Tibial nerve (tissue), 4 donors: Measurements from ENCODE around the gene OLFM2. TPM values are rescaled to one million over a fixed set of nuclear protein-coding genes. Genes with fewer than 3 reads are reported as not detected.

Source experiments
- DNase-seq, 2 donors: peaks; one replicate each; pipeline ENCODE4 v3.0.0-alpha.2; 2019; ENCODE audit warnings: low spot score in 2 of 2
- H3K27ac ChIP-seq, 4 donors: fragments of 200-600 bp; sonication (generic) in 3 of 4; one replicate each; pipeline ENCODE4 v1.5.1; 2017 to 2019; ENCODE audit warnings: mild to moderate bottlenecking in 1 of 4
- H3K27me3 ChIP-seq, 2 donors: fragments of 200-600 bp; sonication (generic) in 1 of 2; one replicate each; pipeline versions ENCODE4 v1.5.1 to v1.6.0; 2017 to 2019
- H3K36me3 ChIP-seq, 3 donors: fragments of 200-600 bp; sonication (generic); one replicate each; pipeline ENCODE4 v1.5.1; 2018 to 2019
- H3K4me1 ChIP-seq, 4 donors: fragments of 200-600 bp; sonication (generic) in 3 of 4; one replicate each; pipeline ENCODE4 v1.5.1; 2017 to 2019
- H3K4me3 ChIP-seq, 4 donors: fragments of 200-600 bp; sonication (generic) in 3 of 4; one replicate each; pipeline ENCODE4 v1.5.1; 2017 to 2019; ENCODE audit warnings: mild to moderate bottlenecking in 1 of 4, moderate library complexity in 1 of 4
- H3K9me3 ChIP-seq, 4 donors: fragments of 200-600 bp; sonication (generic) in 3 of 4; one replicate each; pipeline ENCODE4 v1.5.1; 2017 to 2019
- EP300 ChIP-seq, 2 donors: sonication (generic); formaldehyde crosslinking; IDR thresholded peaks; one replicate each; pipeline ENCODE4 v1.6.1; 2017; ENCODE audit warnings: antibody characterized with exemption in 2 of 2, mild to moderate bottlenecking in 1 of 2
- POLR2A ChIP-seq, 2 donors: fragments of 450-650 bp; IDR thresholded peaks; one replicate each; pipeline ENCODE4 v1.6.1; 2017; ENCODE audit warnings: antibody characterized with exemption in 2 of 2, mild to moderate bottlenecking in 2 of 2, moderate library complexity in 2 of 2
- WGBS, 2 donors: methylation state at CpG; one replicate each; pipeline ENCODE4 v1.1.5; 2018; 5-methylcytosine and 5-hydroxymethylcytosine counted together
- total RNA-seq, 4 donors: library from RNA; depleted of rRNA; stranded (reverse); fragments of >200 nt; gene quantifications; one replicate each; pipeline ENCODE4 v1.1.0, GENCODE V29; 2016
- TF ChIP-seq, protein P1 (sequence below), 5 experiments: fragments of 200-600 bp in 3 of 5; fragments of 450-650 bp in 2 of 5; sonication (generic) in 3 of 5; IDR thresholded peaks; one replicate each; pipeline ENCODE4 v1.5.1; 2016 to 2019; ENCODE audit warnings: antibody characterized with exemption in 5 of 5, mild to moderate bottlenecking in 3 of 5, moderate library complexity in 2 of 5

The OLFM2 gene
- total RNA-seq, 4 donors from 2014 or later, result 4.8 to 12.6 (median 8.8) TPM

DNA sequence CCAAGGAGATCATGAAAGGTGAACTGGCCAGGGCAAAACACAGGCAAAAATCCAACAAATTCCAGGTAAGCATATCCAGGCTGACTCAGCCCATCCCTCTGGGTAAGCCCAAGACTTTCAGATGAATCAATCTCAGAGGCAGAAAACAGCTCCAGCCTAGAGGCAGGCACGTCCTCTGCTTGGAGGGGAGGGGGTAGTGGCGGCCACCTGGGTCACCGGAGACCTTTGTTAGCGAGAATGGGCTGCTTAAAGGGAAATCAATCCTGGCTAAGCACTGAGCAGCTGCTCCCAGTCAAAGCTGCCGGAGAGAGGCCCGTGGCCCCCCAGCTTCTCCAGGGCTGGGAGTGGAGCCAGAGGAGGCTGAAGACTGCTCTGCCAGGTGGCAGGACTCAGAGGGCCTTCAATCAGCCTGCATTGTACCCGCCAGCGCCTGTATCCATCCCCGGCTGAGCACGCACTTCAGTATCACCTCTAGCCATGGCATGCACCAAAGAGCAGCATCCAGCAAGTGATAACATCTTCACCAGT, 53.0 kb downstream of the OLFM2 start:
- no peaks in the 10 kb centered on the region for H3K9me3 ChIP-seq
- TF ChIP-seq EP300 (IDR thresholded peaks at IDR 0.05) (no peak), POLR2A (IDR thresholded peaks at IDR 0.05) (no peak)
- TF ChIP-seq, protein P1, sequence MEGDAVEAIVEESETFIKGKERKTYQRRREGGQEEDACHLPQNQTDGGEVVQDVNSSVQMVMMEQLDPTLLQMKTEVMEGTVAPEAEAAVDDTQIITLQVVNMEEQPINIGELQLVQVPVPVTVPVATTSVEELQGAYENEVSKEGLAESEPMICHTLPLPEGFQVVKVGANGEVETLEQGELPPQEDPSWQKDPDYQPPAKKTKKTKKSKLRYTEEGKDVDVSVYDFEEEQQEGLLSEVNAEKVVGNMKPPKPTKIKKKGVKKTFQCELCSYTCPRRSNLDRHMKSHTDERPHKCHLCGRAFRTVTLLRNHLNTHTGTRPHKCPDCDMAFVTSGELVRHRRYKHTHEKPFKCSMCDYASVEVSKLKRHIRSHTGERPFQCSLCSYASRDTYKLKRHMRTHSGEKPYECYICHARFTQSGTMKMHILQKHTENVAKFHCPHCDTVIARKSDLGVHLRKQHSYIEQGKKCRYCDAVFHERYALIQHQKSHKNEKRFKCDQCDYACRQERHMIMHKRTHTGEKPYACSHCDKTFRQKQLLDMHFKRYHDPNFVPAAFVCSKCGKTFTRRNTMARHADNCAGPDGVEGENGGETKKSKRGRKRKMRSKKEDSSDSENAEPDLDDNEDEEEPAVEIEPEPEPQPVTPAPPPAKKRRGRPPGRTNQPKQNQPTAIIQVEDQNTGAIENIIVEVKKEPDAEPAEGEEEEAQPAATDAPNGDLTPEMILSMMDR (IDR thresholded peaks at IDR 0.05), result no peak
- H3K4me1 ChIP-seq, result no peaks in the 10 kb centered on the region
- no peaks in the 10 kb centered on the region for H3K36me3 ChIP-seq
- WGBS, 2 donors, result 54 to 65% methylated on average over 7 to 10 of the region's 10 CpGs
- no peak overlapping the region for H3K27ac ChIP-seq
- no peak overlapping the region for H3K4me3 ChIP-seq
- DNase-seq, result no peak
- H3K27me3 ChIP-seq, result no peaks in the 10 kb centered on the region

DNA sequence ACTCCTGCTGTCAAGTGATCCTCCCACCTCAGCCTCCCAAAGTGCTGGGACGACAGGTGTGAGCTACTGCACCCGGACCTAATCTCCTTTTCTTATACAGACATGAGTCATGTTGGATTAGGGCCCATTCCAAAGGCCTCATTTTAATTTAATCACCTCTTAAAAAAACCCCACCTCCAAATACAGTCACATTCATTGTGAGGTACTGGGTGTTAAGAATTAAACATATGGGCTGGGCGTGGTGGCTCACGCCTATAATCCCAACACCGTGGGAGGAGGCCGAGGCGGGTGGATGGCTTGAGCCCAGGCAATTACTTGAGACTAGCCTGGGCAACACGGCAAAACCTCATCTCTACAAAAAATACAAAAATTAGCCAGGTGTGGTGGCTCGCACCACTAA, 54.6 kb downstream of the OLFM2 start:
- WGBS, 2 donors, result 88 to 92% methylated on average over 9 of the region's 9 CpGs
- H3K9me3 ChIP-seq, result peaks cover 0 to 5% (median 0%) of the 10 kb centered on the region in 4 donors
- H3K36me3 ChIP-seq, result no peaks in the 10 kb centered on the region
- H3K27me3 ChIP-seq, result no peaks in the 10 kb centered on the region
- no peak overlapping the region for H3K27ac ChIP-seq
- H3K4me1 ChIP-seq, result no peaks in the 10 kb centered on the region
- DNase-seq, result no peak
- TF ChIP-seq EP300 (IDR thresholded peaks at IDR 0.05) (no peak), POLR2A (IDR thresholded peaks at IDR 0.05) (no peak)
- TF ChIP-seq, protein P1 (IDR thresholded peaks at IDR 0.05), result no peak
- no peak overlapping the region for H3K4me3 ChIP-seq

DNA sequence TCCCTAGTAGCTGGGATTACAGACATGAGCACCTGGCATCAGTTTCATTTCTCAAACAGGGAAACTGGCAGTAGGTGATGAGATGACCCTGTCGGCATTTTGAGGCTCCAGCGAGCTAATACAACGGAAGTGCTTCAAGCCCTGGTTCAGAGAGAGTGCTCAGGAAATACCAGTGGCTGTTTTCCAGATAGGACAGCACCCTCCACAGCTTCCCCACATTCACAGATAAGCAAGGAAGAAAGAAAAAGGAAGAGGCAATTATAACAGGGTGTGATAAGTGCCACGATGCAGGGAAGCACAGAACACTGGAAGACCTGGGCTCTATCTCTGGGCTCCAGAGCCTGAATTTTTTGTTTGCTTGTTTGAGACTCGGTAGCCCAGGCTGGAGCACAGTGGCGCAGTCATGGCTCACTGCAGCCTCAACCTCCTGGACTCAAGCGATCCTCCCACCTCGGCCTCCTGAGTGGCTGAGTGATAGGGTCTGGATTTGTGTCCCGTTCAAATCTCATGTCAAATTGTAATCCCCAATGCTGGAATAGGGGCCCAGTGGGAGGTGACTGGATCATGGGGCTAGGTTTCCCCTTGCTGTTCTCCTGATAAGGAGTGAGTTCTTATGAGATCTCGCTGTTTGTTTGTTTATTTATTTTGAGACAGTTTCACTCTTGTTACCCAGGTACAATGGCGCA, 57.7 kb downstream of the OLFM2 start:
- peaks cover 0 to 5% (median 0%) of the 10 kb centered on the region in 4 donors for H3K9me3 ChIP-seq
- no peaks in the 10 kb centered on the region for H3K27me3 ChIP-seq
- TF ChIP-seq EP300 (IDR thresholded peaks at IDR 0.05) (no peak), POLR2A (IDR thresholded peaks at IDR 0.05) (no peak)
- TF ChIP-seq, protein P1 (IDR thresholded peaks at IDR 0.05), result no peak
- no peaks in the 10 kb centered on the region for H3K36me3 ChIP-seq
- DNase-seq, result no peak
- H3K4me3 ChIP-seq, result no peak overlapping the region
- H3K4me1 ChIP-seq, result no peaks in the 10 kb centered on the region
- no peak overlapping the region for H3K27ac ChIP-seq
- WGBS, 2 donors, result 85 to 88% methylated on average over 11 of the region's 11 CpGs

DNA sequence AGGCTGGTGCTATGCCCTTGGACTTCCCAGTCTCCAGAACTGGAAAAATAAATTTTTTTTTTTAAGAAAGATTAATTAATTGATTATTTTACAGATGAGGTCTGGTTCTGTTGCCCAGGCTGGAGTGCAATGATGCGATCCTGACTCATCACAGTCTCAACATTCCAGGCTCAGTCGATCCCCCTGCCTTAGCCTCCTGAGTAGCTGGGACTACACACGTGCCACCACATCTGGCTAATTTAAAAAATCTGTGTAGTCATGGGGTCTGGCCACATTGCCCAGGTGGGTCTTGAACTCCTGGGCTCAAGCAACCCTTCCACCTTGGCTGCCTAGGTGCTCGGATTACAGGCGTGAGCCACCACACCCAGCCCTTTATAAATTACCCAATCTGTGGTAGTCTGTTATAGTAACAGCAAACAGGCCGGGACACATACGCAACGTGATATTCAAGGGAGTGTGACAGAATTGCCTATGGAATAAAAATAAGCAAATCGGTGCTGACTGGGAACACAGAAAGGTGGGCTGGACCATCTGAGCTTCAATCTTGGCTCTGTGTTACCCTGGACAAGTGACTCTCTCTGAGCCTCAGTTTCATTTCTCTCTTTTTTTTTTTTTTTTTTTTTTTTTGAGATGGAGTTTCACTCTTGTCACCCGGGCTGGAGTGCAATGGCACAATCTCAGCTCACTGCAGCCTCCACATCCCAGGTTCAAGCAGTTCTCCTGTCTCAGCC, 58.4 kb downstream of the OLFM2 start:
- Histone ChIP-seq H3K36me3 (no peaks in the 10 kb centered on the region), H3K4me3 (no peak overlapping the region), H3K27ac (no peak overlapping the region), H3K9me3 (peaks cover 0 to 5% (median 0%) of the 10 kb centered on the region in 4 donors), H3K4me1 (no peaks in the 10 kb centered on the region), H3K27me3 (no peaks in the 10 kb centered on the region)
- TF ChIP-seq POLR2A (IDR thresholded peaks at IDR 0.05) (no peak), EP300 (IDR thresholded peaks at IDR 0.05) (no peak)
- TF ChIP-seq, protein P1 (IDR thresholded peaks at IDR 0.05), result no peak
- no peak for DNase-seq
- WGBS, 2 donors, result 88 to 92% methylated on average over 10 of the region's 10 CpGs

DNA sequence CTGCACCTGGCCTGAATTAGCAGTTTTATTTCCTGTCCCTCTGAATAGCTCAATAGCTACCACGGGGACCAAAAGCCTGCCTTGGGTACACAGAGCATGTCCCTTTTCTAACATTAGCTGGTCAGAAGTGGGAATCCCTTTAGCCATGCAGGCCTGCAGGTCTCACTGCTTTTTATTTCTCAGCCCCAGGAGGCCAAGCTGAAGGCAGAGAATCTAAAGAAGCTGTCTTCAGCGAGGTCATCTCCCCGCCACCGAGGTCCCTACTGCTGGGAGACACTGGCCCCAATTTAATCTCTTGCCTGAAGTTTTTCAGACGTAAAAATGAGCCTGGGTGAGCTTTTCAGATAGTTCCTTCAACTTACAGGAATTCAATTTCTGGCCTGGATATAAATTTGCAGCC, 60.5 kb downstream of the OLFM2 start:
- H3K27me3 ChIP-seq, result no peaks in the 10 kb centered on the region
- no peak for DNase-seq
- H3K27ac ChIP-seq, result no peak overlapping the region
- TF ChIP-seq, protein P1 (IDR thresholded peaks at IDR 0.05), result no peak
- TF ChIP-seq POLR2A (IDR thresholded peaks at IDR 0.05) (no peak), EP300 (IDR thresholded peaks at IDR 0.05) (no peak)
- peaks cover 0 to 5% (median 0%) of the 10 kb centered on the region in 4 donors for H3K9me3 ChIP-seq
- no peaks in the 10 kb centered on the region for H3K36me3 ChIP-seq
- WGBS, 2 donors, result 60 to 61% methylated on average over 5 of the region's 5 CpGs
- H3K4me1 ChIP-seq, result no peaks in the 10 kb centered on the region
- no peak overlapping the region for H3K4me3 ChIP-seq
